Measurements from ENCODE around the gene TMEM69.
"Not testable (repeated sequence)": the region's sequence is repeated elsewhere in the genome, so short reads cannot be mapped to it uniquely, and the experiment has no call there.

TMEM69 gene

GRCh38 chr1:45679123-45679522 lies 8.9 kb upstream of the TMEM69 start:
- no peak for DNase-seq

- no peak for DNase-seq
These were observed 5.0 kb upstream of the TMEM69 start for GRCh38 chr1:45682942-45683341.

- DNase-seq = no peak
These were observed 3.6 kb upstream of the TMEM69 start for GRCh38 chr1:45684402-45684801.

- DNase-seq = no peak
These were observed 2.5 kb upstream of the TMEM69 start for GRCh38 chr1:45685308-45686014.

GRCh38 chr1:45686015-45686287 lies 2.0 kb upstream of the TMEM69 start:
- no peak for DNase-seq

- DNase-seq = peak; percentile 94
These were observed 1.5 kb upstream of the TMEM69 start, which contains the start of gene GPBP1L1 for GRCh38 chr1:45686288-45687013. TSS of gene GPBP1L1 (minus strand) at chr1:45686533. CDS start at chr1:45659087, 27,446 bp downstream.

- peak; percentile 95 for DNase-seq
These were observed 797 bp upstream of the TMEM69 start for GRCh38 chr1:45687014-45687753.

GRCh38 chr1:45693811-45694210 lies 5.8 kb downstream of the TMEM69 start:
- not testable (repeated sequence) for DNase-seq

- DNase-seq = no peak
These were observed 6.8 kb downstream of the TMEM69 start for GRCh38 chr1:45694823-45695222.

- no peak for DNase-seq
These were observed 16.7 kb downstream of the TMEM69 start for GRCh38 chr1:45704637-45705036.

- DNase-seq = no peak
These were observed 25.7 kb downstream of the TMEM69 start for GRCh38 chr1:45713711-45714110.

- no peak for DNase-seq
These were observed 28.7 kb downstream of the TMEM69 start for GRCh38 chr1:45716700-45717099.

GRCh38 chr1:45717386-45717785 lies 29.4 kb downstream of the TMEM69 start:
- DNase-seq = not testable (repeated sequence)

GRCh38 chr1:45718289-45718688 lies 30.3 kb downstream of the TMEM69 start:
- no peak for DNase-seq

- no peak for DNase-seq
These were observed 33.2 kb downstream of the TMEM69 start for GRCh38 chr1:45721207-45721606.

GRCh38 chr1:45722809-45723208 lies 34.8 kb downstream of the TMEM69 start:
- DNase-seq = no peak

- no peak for DNase-seq
These were observed 35.4 kb downstream of the TMEM69 start for GRCh38 chr1:45723248-45723930.

GRCh38 chr1:45726007-45726406 lies 38.0 kb downstream of the TMEM69 start:
- DNase-seq = not testable (repeated sequence)

- no peak for DNase-seq
These were observed 42.2 kb downstream of the TMEM69 start for GRCh38 chr1:45730075-45730779.

GRCh38 chr1:45730780-45731319 lies 42.9 kb downstream of the TMEM69 start:
- no peak for DNase-seq

GRCh38 chr1:45739137-45739536 lies 51.2 kb downstream of the TMEM69 start:
- DNase-seq = no peak

GRCh38 chr1:45739641-45740156 lies 51.7 kb downstream of the TMEM69 start:
- DNase-seq = not testable (repeated sequence)

Data from T1000 (cell line).